Activated gamma-delta T cell treated with Interleukin-2 at 50 U/mL for 16 hours (primary cell): ENCODE data around the gene TEDC1.

Experiments
- DNase-seq: peaks from one replicate; pipeline ENCODE4 v3.0.0-alpha.2; 2020

TEDC1 gene

GRCh38 chr14:105474483-105475268 is 16.4 kb upstream of the TEDC1 start, which contains the start of gene CRIP2:
TSS of gene CRIP2 (plus strand) at chr14:105474821. CDS start at chr14:105474863, 42 bp downstream.
- DNase-seq = no peak

DNA sequence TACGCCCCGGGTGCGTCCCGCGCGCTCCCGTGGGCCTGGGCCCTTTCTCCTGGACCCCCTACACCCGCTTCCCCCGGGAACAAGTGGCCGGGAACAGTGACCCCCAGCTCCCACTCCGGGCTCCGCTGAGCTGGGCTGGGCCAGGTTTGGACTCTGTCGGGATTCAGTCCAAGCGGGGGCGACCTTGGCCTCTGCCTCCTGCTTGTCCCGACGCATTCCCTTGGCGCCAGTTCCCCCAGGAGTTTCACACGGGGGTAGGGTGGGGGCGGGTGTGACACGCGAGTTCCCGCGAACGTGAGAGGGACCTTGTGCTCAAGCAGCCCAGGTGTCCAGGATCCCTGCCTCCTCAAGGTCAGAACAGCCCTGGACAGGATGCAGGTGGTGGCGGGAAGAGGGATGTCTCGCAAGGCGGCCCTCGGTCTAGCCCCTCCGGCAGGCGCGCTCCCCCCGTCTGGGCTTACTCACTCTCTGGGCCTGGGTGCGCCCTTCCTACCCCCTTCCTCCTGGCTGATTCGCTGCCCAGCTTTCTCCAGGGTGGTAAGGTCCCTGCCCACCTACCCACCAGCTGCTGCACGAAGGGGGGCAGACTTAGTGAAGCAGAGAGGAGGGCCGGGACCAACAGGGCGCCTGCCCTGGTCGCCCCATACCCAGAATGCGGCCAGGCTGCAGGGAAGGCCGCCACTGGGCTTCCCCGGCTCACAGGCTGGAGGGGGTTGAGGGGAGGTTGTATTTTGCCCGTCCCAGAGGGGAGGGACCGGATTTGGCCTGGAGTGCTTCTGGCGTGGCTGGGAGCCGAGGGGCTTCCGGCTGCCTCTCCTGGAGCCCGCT is 15.6 kb upstream of the TEDC1 start:
- DNase-seq = no peak

DNA sequence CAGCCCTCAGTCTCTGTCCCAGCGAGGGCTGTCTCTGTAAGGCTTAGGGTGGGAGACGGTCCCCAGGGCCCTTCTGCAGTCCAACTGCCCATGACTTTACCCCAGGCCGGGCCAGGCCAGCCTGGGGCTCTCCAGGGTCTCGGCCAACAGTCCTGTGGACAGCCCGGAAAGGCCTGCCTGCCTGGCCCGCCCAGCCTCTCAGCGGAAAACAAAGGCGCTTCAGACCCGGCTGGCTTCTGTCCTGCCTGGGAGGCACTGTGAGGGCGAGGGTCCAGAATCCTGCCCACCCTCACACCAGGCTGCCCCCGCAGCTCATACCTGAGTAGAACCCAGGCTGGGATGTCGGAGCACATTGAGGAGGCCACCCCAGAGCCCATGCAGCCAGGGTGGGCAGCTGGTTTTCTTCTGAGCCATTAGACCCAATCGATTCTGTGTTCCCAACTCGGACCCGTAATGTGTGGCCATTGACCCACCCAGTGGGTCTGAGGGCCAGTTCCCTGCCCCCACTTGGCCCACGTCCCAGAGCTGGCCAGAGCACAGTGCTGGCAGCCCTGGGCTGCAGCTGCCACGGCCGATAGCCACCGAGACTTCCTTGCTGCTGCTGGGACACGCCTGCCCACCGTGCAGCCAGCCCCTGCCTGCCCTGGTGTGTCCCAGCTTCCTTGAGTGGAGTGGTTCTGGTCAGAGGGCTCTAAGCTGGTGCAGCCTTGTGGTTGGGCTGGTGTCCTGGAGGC is 14.8 kb upstream of the TEDC1 start:
- no peak for DNase-seq

GRCh38 chr14:105476831-105477659 is 14.0 kb upstream of the TEDC1 start:
- DNase-seq = no peak

- DNase-seq = peak; percentile 52
These were observed 13.2 kb upstream of the TEDC1 start for GRCh38 chr14:105477660-105478397.

DNA sequence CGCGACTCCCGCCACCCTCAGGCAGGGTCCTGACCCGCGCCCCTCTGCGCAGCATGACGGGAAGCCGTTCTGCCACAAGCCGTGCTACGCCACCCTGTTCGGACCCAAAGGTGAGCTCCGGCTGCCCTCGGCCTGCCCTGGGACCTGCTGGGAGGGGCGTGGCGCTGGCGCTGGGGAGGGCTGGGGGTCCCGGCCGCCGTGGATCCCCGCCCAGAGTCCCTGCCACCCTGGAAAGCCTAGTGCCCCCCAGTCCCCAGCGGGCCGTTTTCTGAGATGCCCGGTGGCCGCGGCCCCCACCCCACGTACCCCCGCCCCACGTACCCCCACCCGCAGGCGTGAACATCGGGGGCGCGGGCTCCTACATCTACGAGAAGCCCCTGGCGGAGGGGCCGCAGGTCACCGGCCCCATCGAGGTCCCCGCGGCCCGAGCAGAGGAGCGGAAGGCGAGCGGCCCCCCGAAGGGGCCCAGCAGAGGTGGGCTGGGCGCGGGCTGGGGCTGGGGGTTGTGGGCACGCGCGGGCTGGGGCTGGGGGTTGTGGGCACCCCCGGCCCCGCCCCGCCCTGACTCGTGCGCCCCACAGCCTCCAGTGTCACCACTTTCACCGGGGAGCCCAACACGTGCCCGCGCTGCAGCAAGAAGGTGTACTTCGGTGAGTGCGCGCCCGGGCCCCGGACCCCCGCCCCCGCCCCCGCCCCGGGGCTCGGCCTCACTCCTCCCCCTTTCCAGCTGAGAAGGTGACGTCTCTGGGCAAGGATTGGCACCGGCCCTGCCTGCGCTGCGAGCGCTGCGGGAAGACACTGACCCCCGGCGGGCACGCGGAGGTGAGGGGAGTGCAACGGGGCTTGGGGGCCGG is 12.4 kb upstream of the TEDC1 start:
- no peak for DNase-seq

GRCh38 chr14:105479431-105480158 is 11.5 kb upstream of the TEDC1 start:
- DNase-seq = no peak

DNA sequence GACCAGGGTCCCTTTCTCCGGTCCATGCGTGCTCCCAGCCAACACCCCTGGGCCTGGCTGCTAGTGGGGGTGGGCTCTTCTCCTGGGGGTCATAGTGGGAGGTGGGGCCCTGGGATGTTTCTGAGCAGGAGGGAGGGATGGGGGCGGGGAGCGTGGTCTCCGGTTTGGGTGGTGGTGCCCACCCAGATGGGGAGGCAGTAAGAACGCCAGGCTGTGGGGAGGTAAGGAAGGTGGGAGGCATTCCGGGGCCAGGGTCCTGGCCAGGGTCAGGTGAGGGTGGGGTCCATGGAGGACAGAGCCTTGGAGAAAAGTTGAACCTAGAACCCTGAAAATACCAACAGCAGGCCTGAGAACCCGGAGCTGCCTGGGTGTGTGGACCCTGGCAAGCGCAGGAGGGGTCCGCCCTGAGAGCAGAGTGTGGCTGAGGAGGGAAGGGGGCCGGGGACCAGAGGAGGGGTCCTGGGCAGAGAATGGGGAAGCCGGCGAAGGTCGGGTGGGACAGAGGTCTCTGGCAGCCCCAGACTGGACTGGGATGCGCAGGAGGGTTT is 10.8 kb upstream of the TEDC1 start:
- DNase-seq = no peak

DNA sequence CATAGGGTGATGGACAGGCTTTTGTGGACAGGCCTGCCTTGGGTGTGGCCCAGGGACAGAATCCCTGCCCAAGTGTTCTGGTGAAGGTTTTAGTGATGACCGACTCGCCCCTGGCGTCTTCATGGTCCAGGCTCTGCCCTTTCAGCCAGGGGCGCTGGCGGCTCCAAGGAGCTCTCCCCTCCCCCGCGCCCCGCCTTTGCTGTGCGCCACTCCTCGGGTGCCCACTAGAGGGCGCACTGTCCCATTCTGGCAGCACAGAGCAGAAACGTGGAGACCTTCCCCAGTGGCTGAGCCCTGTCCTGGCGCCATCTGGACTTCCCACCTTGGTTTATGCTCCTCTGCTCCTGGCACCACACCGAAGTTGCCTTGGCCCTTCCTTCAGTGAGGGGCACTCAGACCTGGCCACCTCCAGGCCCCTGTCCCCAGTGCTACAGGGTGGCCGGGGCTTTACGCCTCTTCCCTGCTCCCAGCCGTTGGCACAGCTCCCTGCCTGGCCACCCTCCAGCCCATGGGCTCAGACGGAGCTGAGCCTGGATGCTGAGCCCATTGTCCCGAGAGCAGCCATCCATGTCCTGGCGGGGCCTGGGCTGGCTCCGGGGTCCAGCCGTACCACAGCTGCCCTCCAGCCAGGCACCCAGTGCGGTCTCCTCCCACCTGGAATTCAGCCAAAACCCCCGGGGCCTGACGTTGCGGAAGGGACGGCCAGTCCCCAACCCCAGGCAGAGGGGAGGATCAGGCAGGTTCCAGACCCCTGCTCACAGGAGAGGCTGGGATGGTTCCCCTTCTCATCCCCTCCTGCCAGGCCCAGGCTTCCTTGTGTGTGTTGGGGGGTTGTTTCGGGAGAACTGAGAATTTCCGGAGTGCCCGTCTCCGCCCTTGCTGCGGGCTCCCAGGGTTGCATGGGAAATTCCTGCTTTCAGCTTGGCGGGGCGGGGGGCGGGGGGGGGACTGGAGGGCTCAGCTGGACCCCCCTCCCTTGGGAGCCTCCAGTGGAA is 9.9 kb upstream of the TEDC1 start:
- peak; percentile 88 for DNase-seq

GRCh38 chr14:105481886-105482457 is 9.1 kb upstream of the TEDC1 start:
- DNase-seq = peak; percentile 96

DNA sequence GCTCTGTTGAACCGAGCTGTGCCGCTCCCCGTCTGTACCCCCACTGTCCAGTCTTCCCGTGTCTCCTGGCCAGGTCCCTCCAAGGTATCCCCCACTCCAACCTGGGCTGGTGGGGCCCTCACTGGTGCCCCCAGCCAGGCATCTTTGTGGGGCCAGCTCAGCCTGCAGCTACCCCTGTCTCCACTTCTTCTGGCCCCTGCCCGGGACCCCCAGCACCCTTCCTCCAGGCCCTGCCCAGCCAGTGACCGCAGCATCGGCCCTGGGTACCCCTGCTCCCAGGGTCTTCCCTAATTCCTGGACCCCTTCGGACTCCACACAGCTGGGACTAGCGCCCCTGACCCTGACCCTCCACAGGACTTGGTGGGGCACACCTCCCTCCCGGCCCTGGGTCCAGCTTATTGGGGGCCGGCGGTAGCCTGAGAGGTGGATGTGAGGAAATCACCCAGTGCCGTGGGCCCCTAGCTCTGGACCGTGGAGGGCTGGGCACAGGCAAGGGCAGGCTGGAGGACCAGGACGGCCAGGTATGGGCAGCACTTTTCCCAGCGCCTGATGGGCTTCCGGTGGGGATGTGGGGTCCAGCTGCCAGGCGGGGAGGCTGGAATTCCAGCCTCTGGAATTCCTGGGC is 8.4 kb upstream of the TEDC1 start:
- DNase-seq = no peak

GRCh38 chr14:105483300-105484068 is 7.6 kb upstream of the TEDC1 start:
- no peak for DNase-seq

- no peak for DNase-seq
These were observed 6.7 kb upstream of the TEDC1 start for GRCh38 chr14:105484069-105484996.

GRCh38 chr14:105484997-105485393 is 6.1 kb upstream of the TEDC1 start:
- DNase-seq = no peak

DNA sequence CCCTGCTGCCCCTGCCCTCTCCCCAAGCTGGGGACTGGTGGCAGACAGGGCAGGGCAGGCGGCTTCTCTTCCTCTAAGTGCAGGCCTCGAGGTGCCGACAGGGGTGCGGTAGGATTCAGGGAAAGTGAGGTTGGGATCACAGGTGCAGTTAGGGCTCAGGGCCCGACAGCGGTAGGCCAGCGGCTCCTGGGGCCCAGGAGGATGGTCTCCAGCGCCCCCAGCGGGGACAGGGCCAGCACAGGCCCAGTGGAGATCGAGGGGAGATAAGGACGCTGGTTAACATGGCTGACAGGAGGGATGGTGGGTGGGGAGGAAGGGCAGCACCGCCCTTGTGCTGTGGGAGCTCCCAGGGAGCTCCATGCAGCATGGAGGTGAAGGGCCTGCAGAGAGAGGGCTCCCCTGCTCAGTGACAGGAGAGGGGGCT is 5.3 kb upstream of the TEDC1 start:
- no peak for DNase-seq
